Measurements from ENCODE around the gene MED1. TPM values are rescaled to one million over a fixed set of nuclear protein-coding genes. Genes with fewer than 3 reads are reported as not detected.

MED1 gene
- total RNA-seq, 1 donor from 2014 or later = 23.1 TPM

- TF ChIP-seq POLR2A (IDR thresholded peaks at IDR 0.05) = no peak
- TF ChIP-seq, protein P1, sequence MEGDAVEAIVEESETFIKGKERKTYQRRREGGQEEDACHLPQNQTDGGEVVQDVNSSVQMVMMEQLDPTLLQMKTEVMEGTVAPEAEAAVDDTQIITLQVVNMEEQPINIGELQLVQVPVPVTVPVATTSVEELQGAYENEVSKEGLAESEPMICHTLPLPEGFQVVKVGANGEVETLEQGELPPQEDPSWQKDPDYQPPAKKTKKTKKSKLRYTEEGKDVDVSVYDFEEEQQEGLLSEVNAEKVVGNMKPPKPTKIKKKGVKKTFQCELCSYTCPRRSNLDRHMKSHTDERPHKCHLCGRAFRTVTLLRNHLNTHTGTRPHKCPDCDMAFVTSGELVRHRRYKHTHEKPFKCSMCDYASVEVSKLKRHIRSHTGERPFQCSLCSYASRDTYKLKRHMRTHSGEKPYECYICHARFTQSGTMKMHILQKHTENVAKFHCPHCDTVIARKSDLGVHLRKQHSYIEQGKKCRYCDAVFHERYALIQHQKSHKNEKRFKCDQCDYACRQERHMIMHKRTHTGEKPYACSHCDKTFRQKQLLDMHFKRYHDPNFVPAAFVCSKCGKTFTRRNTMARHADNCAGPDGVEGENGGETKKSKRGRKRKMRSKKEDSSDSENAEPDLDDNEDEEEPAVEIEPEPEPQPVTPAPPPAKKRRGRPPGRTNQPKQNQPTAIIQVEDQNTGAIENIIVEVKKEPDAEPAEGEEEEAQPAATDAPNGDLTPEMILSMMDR (IDR thresholded peaks at IDR 0.05) = no peak
- no peak for TF ChIP-seq POLR2AphosphoS5 (IDR thresholded peaks at IDR 0.05; ENCODE audit: insufficient read depth in 1 of 2, low read depth in 1 of 2)
- Histone ChIP-seq H3K4me1 (peaks cover 28% of the 10 kb centered on the region), H3K36me3 (no peaks in the 10 kb centered on the region), H3K27ac (no peak overlapping the region), H3K27me3 (no peaks in the 10 kb centered on the region), H3K9me3 (no peaks in the 10 kb centered on the region), H3K4me3 (peak overlapping the region in 1 of 2 donors; percentile 94)
- intact Hi-C loops (cut with DNase I) = no loop called here
- no peak for DNase-seq (ENCODE audit: extremely low spot score in 2 of 2)
Measured at GRCh38 chr17:39399791-39400190, 51.3 kb downstream of the MED1 start.

DNA sequence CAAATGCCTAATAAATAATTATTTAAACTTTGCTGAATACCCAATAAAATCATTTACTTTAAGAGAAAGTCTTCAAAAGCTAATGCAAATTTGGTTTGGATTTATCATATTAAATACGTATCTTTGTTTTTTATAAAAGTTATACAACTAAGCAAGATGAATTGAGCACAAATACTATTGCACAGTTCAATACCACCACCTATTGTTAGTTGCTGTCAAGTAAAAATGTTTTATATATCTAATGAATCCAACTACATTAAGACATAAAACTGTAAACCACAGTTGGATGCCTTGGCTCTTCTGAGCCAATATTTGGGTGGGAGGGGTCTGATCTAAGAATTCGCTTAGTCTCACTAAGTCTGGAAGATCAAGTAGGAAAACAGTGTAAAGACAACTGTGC, 57.3 kb downstream of the MED1 start:
- Histone ChIP-seq H3K4me1 (peaks cover 22% of the 10 kb centered on the region), H3K27me3 (no peaks in the 10 kb centered on the region), H3K4me3 (no peak overlapping the region), H3K9me3 (no peaks in the 10 kb centered on the region), H3K36me3 (no peaks in the 10 kb centered on the region), H3K27ac (no peak overlapping the region)
- DNase-seq (ENCODE audit: extremely low spot score in 2 of 2) = no peak
- intact Hi-C loops (cut with DNase I) = no loop called here
- TF ChIP-seq POLR2AphosphoS5 (IDR thresholded peaks at IDR 0.05; ENCODE audit: insufficient read depth in 1 of 2, low read depth in 1 of 2) (no peak), POLR2A (IDR thresholded peaks at IDR 0.05) (no peak)
- TF ChIP-seq, protein P1 (IDR thresholded peaks at IDR 0.05) = no peak

GRCh38 chr17:39391448-39391847, 59.6 kb downstream of the MED1 start:
- no peak for TF ChIP-seq POLR2A (IDR thresholded peaks at IDR 0.05)
- TF ChIP-seq POLR2AphosphoS5 (IDR thresholded peaks at IDR 0.05; ENCODE audit: insufficient read depth in 1 of 2, low read depth in 1 of 2) = no peak
- TF ChIP-seq, protein P1 (IDR thresholded peaks at IDR 0.05) = no peak
- no peak for DNase-seq (ENCODE audit: extremely low spot score in 2 of 2)
- Histone ChIP-seq H3K27me3 (no peaks in the 10 kb centered on the region), H3K9me3 (no peaks in the 10 kb centered on the region), H3K36me3 (no peaks in the 10 kb centered on the region), H3K4me3 (no peak overlapping the region), H3K4me1 (peaks cover 16% of the 10 kb centered on the region), H3K27ac (no peak overlapping the region)
- intact Hi-C loops (cut with DNase I) = no loop called here

DNA sequence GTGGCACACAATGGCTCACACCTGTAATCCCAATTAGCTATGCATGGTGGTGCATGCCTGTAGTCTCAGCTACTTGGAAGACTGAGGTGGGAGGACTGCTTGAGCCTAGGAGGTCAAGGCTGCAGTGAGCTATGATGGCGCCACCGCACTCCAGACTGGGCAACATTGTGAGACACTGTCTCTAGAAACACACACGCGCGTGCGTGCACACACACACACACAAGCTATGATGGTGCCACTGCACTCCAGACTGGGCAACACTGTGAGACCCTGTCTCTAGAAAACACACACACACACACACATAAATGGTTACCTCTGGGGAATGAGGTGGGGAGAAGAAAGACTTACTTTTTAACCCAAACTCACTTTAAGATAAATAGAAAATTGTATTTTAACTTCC, 66.0 kb downstream of the MED1 start:
- Histone ChIP-seq H3K36me3 (no peaks in the 10 kb centered on the region), H3K9me3 (no peaks in the 10 kb centered on the region), H3K4me3 (no peak overlapping the region), H3K27me3 (no peaks in the 10 kb centered on the region), H3K27ac (no peak overlapping the region), H3K4me1 (peaks cover 6% of the 10 kb centered on the region)
- intact Hi-C loops (cut with DNase I) = no loop called here
- TF ChIP-seq POLR2AphosphoS5 (IDR thresholded peaks at IDR 0.05; ENCODE audit: insufficient read depth in 1 of 2, low read depth in 1 of 2) (no peak), POLR2A (IDR thresholded peaks at IDR 0.05) (no peak)
- TF ChIP-seq, protein P1 (IDR thresholded peaks at IDR 0.05) = no peak
- no peak for DNase-seq (ENCODE audit: extremely low spot score in 2 of 2)

DNA sequence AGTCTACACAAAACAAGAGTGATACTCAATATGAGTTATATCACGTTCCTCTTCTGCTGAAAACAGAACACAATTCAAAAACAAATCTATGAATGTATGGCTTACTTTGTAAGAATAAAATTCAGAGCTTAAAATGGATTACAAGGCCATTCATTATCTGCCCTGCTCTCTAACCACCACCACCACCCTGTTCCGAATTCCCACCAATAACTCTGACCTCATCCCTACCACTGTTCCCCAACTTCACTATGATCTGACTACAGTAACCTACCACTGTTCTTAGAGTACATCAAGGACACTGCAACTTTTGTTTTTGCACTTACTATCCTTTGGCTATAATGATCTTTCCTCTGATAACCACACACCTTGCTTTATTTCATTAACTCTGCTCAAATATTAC, 70.9 kb downstream of the MED1 start:
- Histone ChIP-seq H3K4me3 (no peak overlapping the region), H3K9me3 (no peaks in the 10 kb centered on the region), H3K27me3 (no peaks in the 10 kb centered on the region), H3K4me1 (peaks cover 25% of the 10 kb centered on the region), H3K27ac (no peak overlapping the region), H3K36me3 (no peaks in the 10 kb centered on the region)
- DNase-seq (ENCODE audit: extremely low spot score in 2 of 2) = no peak
- TF ChIP-seq POLR2AphosphoS5 (IDR thresholded peaks at IDR 0.05; ENCODE audit: insufficient read depth in 1 of 2, low read depth in 1 of 2) = no peak
- no peak for TF ChIP-seq POLR2A (IDR thresholded peaks at IDR 0.05)
- TF ChIP-seq, protein P1 (IDR thresholded peaks at IDR 0.05) = no peak
- intact Hi-C loops (cut with DNase I) = no loop called here
